Esophagus muscularis mucosa (tissue), 4 donors: ENCODE data around the gene THAP12.

Source experiments
- CTCF ChIP-seq, 3 experiments: fragments of 200-600 bp in 2 of 3; fragments of 450-650 bp in 1 of 3; sonication (generic) in 2 of 3; IDR thresholded peaks; one replicate each; pipeline ENCODE4 v1.5.1; 2017 to 2019; ENCODE audit warnings: antibody characterized with exemption in 3 of 3, mild to moderate bottlenecking in 2 of 3, moderate library complexity in 1 of 3
- EP300 ChIP-seq: sonication (generic); formaldehyde crosslinking; IDR thresholded peaks from one replicate; pipeline ENCODE4 v1.6.1; 2017; ENCODE audit warnings: antibody characterized with exemption
- POLR2A ChIP-seq: fragments of 450-650 bp; IDR thresholded peaks from one replicate; pipeline ENCODE4 v1.6.1; 2017; ENCODE audit warnings: antibody characterized with exemption, moderate library complexity, mild to moderate bottlenecking, low read depth
- POLR2AphosphoS5 ChIP-seq, 2 donors: sonication (generic); formaldehyde crosslinking; IDR thresholded peaks; one replicate each; pipeline ENCODE4 v1.6.1; 2017; ENCODE audit warnings: antibody characterized with exemption in 2 of 2

GRCh38 chr11:76406359-76406758 is 25.4 kb upstream of the THAP12 start:
- TF ChIP-seq CTCF (IDR thresholded peaks at IDR 0.05) = no peak
- TF ChIP-seq POLR2A = no peak
- no peak for TF ChIP-seq POLR2AphosphoS5 (IDR thresholded peaks at IDR 0.05)
- no peak for TF ChIP-seq EP300
